ENCODE measurements around the gene ZCWPW1. TPM values are rescaled to one million over a fixed set of nuclear protein-coding genes. Genes with fewer than 3 reads are reported as not detected.
A peak's percentile ranks its signal among the peaks of the same experiment; 100 is the strongest.

The ZCWPW1 gene
- total RNA-seq, 3 donors from 2014 or later = 3.9 to 12.6 (median 8.6) TPM

DNA sequence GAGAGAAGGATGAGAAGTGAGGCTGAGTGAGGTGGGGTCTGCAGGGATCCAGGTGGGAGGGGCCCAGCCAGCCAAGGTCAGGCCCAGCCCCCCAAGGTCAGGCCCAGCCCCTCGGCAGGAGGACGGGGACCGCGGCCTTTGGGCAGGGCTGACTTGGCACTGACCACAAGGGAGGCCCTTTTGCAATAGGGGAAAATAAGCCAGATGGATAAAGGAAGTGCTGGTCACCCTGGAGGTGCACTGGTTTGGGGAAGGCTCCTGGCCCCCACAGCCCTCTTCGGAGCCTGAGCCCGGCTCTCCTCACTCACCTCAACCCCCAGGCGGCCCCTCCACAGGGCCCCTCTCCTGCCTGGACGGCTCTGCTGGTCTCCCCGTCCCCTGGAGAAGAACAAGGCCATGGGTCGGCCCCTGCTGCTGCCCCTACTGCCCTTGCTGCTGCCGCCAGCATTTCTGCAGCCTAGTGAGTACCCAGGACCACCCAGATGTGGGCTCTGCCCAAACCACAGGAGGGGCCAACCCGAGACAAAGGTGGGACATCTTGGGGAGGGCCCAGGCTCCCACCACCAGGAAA, 55.2 kb downstream of the ZCWPW1 start, which contains the start of gene PILRA:
Gene PILRA (plus strand): TSS at position 227 of the 571 bp plus-strand sequence. CDS start 170 bp downstream, at position 397.
- no peaks in the 10 kb centered on the region for H3K27me3 ChIP-seq
- H3K36me3 ChIP-seq = no peaks in the 10 kb centered on the region
- DNase-seq (ENCODE audit: low spot score in 2 of 2) = no peak
- TF ChIP-seq POLR2AphosphoS5 (IDR thresholded peaks at IDR 0.05) = no peak
- H3K9me3 ChIP-seq = no peaks in the 10 kb centered on the region
- peak within 1 kb of the TSS in 1 of 3 donors; percentile 3 for H3K4me3 ChIP-seq
- no peaks in the 10 kb centered on the region for H3K4me1 ChIP-seq
- peak within 1 kb of the TSS in 1 of 2 donors; percentile 48 for H3K27ac ChIP-seq
- intact Hi-C loops (cut with DNase I; ENCODE audit: low total_unique reads) = no loop called here

DNA sequence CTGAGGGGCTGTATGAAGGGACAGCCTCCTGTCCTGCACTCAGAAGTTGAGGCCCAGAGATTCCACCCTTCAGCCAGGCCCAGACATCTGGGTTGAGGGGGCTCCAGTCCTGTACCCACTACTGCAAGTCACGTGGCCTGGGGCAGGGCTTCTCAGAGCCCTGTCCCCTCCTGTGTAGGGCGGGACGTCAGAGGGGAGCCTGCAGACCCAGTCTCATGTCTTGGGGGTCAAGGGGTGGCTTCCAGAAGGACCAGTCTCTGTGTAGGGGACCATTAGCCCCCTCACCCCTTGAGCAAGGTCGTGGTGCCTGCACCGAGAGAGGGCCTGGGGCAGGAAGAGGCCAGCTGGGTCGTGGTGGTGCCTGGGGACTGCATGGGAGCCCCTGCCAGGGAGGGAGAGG, 55.8 kb downstream of the ZCWPW1 start:
- Histone ChIP-seq H3K36me3 (no peaks in the 10 kb centered on the region), H3K4me1 (no peaks in the 10 kb centered on the region), H3K4me3 (no peak overlapping the region), H3K27me3 (no peaks in the 10 kb centered on the region), H3K27ac (peak overlapping the region in 1 of 2 donors; percentile 48), H3K9me3 (no peaks in the 10 kb centered on the region)
- intact Hi-C loops (cut with DNase I; ENCODE audit: low total_unique reads) = no loop called here
- no peak for DNase-seq (ENCODE audit: low spot score in 2 of 2)
- TF ChIP-seq, protein P1, sequence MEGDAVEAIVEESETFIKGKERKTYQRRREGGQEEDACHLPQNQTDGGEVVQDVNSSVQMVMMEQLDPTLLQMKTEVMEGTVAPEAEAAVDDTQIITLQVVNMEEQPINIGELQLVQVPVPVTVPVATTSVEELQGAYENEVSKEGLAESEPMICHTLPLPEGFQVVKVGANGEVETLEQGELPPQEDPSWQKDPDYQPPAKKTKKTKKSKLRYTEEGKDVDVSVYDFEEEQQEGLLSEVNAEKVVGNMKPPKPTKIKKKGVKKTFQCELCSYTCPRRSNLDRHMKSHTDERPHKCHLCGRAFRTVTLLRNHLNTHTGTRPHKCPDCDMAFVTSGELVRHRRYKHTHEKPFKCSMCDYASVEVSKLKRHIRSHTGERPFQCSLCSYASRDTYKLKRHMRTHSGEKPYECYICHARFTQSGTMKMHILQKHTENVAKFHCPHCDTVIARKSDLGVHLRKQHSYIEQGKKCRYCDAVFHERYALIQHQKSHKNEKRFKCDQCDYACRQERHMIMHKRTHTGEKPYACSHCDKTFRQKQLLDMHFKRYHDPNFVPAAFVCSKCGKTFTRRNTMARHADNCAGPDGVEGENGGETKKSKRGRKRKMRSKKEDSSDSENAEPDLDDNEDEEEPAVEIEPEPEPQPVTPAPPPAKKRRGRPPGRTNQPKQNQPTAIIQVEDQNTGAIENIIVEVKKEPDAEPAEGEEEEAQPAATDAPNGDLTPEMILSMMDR (IDR thresholded peaks at IDR 0.05) = no peak
- TF ChIP-seq POLR2AphosphoS5 (IDR thresholded peaks at IDR 0.05) = no peak
- no peak for TF ChIP-seq POLR2A (IDR thresholded peaks at IDR 0.05)

GRCh38 chr7:100372256-100372655, 56.2 kb downstream of the ZCWPW1 start:
- no peak overlapping the region for H3K4me3 ChIP-seq
- DNase-seq (ENCODE audit: low spot score in 2 of 2) = no peak
- no peaks in the 10 kb centered on the region for H3K27me3 ChIP-seq
- no peaks in the 10 kb centered on the region for H3K4me1 ChIP-seq
- H3K27ac ChIP-seq = peak overlapping the region in 1 of 2 donors; percentile 48
- intact Hi-C loops (cut with DNase I; ENCODE audit: low total_unique reads) = no loop called here
- TF ChIP-seq, protein P1 (IDR thresholded peaks at IDR 0.05) = no peak
- TF ChIP-seq POLR2AphosphoS5 (IDR thresholded peaks at IDR 0.05) = no peak
- TF ChIP-seq POLR2A (IDR thresholded peaks at IDR 0.05) = no peak
- no peaks in the 10 kb centered on the region for H3K9me3 ChIP-seq
- H3K36me3 ChIP-seq = no peaks in the 10 kb centered on the region

- Histone ChIP-seq H3K4me3 (no peak overlapping the region), H3K36me3 (no peaks in the 10 kb centered on the region), H3K27ac (peak overlapping the region in 1 of 2 donors; percentile 48), H3K27me3 (no peaks in the 10 kb centered on the region), H3K9me3 (no peaks in the 10 kb centered on the region), H3K4me1 (no peaks in the 10 kb centered on the region)
- intact Hi-C loops (cut with DNase I; ENCODE audit: low total_unique reads) = no loop called here
- no peak for DNase-seq (ENCODE audit: low spot score in 2 of 2)
- TF ChIP-seq POLR2A (IDR thresholded peaks at IDR 0.05) (no peak), POLR2AphosphoS5 (IDR thresholded peaks at IDR 0.05) (no peak)
- TF ChIP-seq, protein P1 (IDR thresholded peaks at IDR 0.05) = no peak
Observed at GRCh38 chr7:100371561-100372171, 56.8 kb downstream of the ZCWPW1 start.

GRCh38 chr7:100370746-100371145, 57.8 kb downstream of the ZCWPW1 start:
- TF ChIP-seq, protein P1 (IDR thresholded peaks at IDR 0.05) = no peak
- TF ChIP-seq POLR2A (IDR thresholded peaks at IDR 0.05) (no peak), POLR2AphosphoS5 (IDR thresholded peaks at IDR 0.05) (no peak)
- H3K4me1 ChIP-seq = no peaks in the 10 kb centered on the region
- H3K4me3 ChIP-seq = no peak overlapping the region
- DNase-seq (ENCODE audit: low spot score in 2 of 2) = no peak
- no peaks in the 10 kb centered on the region for H3K27me3 ChIP-seq
- H3K27ac ChIP-seq = no peak overlapping the region
- H3K36me3 ChIP-seq = no peaks in the 10 kb centered on the region
- intact Hi-C loops (cut with DNase I; ENCODE audit: low total_unique reads) = no loop called here
- H3K9me3 ChIP-seq = no peaks in the 10 kb centered on the region
